ENCODE measurements around the gene SCO2.
A peak's percentile ranks its signal among the peaks of the same experiment; 100 is the strongest.

The SCO2 gene

GRCh38 chr22:50502628-50503474 is 22.5 kb downstream of the SCO2 start:
- no peak for DNase-seq (ENCODE audit: low read depth in 2 of 2)

- no peak for DNase-seq (ENCODE audit: low read depth in 2 of 2)
These were observed 23.3 kb downstream of the SCO2 start for GRCh38 chr22:50502096-50502495.

- DNase-seq (ENCODE audit: low read depth in 2 of 2) = no peak
These were observed 24.9 kb downstream of the SCO2 start for GRCh38 chr22:50500452-50500851.

- peak; percentile 59 to 61 for DNase-seq (ENCODE audit: low read depth in 2 of 2)
These were observed 27.0 kb downstream of the SCO2 start for GRCh38 chr22:50498322-50498890.

GRCh38 chr22:50497093-50497492 is 28.3 kb downstream of the SCO2 start:
- DNase-seq (ENCODE audit: low read depth in 2 of 2) = no peak

GRCh38 chr22:50490531-50491308 is 34.7 kb downstream of the SCO2 start:
- no peak for DNase-seq (ENCODE audit: low read depth in 2 of 2)

GRCh38 chr22:50489363-50490243 is 35.8 kb downstream of the SCO2 start:
- DNase-seq (ENCODE audit: low read depth in 2 of 2) = no peak

GRCh38 chr22:50488886-50489285 is 36.5 kb downstream of the SCO2 start:
- no peak for DNase-seq (ENCODE audit: low read depth in 2 of 2)

GRCh38 chr22:50488006-50488677 is 37.3 kb downstream of the SCO2 start:
- DNase-seq (ENCODE audit: low read depth in 2 of 2) = no peak

GRCh38 chr22:50487290-50488005 is 38.0 kb downstream of the SCO2 start:
- DNase-seq (ENCODE audit: low read depth in 2 of 2) = no peak

- no peak for DNase-seq (ENCODE audit: low read depth in 2 of 2)
These were observed 38.7 kb downstream of the SCO2 start, which contains the start of gene MIOX for GRCh38 chr22:50486561-50487289. Gene MIOX (plus strand): TSS chr22:50486859. CDS start chr22:50486898, 39 bp downstream.

GRCh38 chr22:50485221-50486131 is 39.9 kb downstream of the SCO2 start:
- no peak for DNase-seq (ENCODE audit: low read depth in 2 of 2)

- DNase-seq (ENCODE audit: low read depth in 2 of 2) = no peak
These were observed 41.2 kb downstream of the SCO2 start for GRCh38 chr22:50483977-50484853.

- no peak for DNase-seq (ENCODE audit: low read depth in 2 of 2)
These were observed 41.8 kb downstream of the SCO2 start for GRCh38 chr22:50483556-50483955.

- DNase-seq (ENCODE audit: low read depth in 2 of 2) = no peak
These were observed 42.3 kb downstream of the SCO2 start for GRCh38 chr22:50483106-50483505.

- no peak for DNase-seq (ENCODE audit: low read depth in 2 of 2)
These were observed 43.0 kb downstream of the SCO2 start for GRCh38 chr22:50482107-50483074.

Data from stimulated activated CD4-positive, alpha-beta T cell treated with anti-CD3 and anti-CD28 coated beads, Interleukin-4, amount 100 ng/mL, for 48 hours (primary cell).